GM12878 (cell line): ENCODE data around the gene SGMS1. TPM values are rescaled to one million over a fixed set of nuclear protein-coding genes. Genes with fewer than 3 reads are reported as not detected.

ENCODE experiments used
- ATAC-seq: fragments of 200-7000 bp; cut with Tn5 transposase; 3 replicates; pipeline ENCODE4 v1.9.1; 2020; ENCODE audit warnings: mild to moderate bottlenecking, moderate library complexity
- BruUV-seq: library from RNA; stranded (reverse); fragments of 400-500 nt; replicated peaks from 2 replicates; lab custom pipeline; 2021; lab: Mats Ljungman, UMichigan
- CTCF ChIA-PET: fragments of 300-600 bp; sonication (Branson Sonifier 250); formaldehyde crosslinking; extraction: SDS; loops from one replicate; lab custom pipeline; 2021; ENCODE audit warnings: inconsistent platforms; lab: Yijun Ruan, JAX
- POLR2A ChIA-PET: fragments of 350-600 bp; formaldehyde crosslinking; extraction: SDS; loops from one replicate; lab custom pipeline; 2021; ENCODE audit warnings: inconsistent platforms; lab: Charles Lee
- RAD21 ChIA-PET: fragments of 300-600 bp; sonication (Branson Sonifier 250); formaldehyde crosslinking; loops from one replicate; lab custom pipeline; 2023; ENCODE audit warnings: antibody characterized with exemption; ENCODE audit not compliant: unreplicated experiment; lab: Charles Lee
- SMC1A ChIA-PET: fragments of 300-600 bp; sonication (Branson Sonifier 250); formaldehyde crosslinking; loops from one replicate; lab custom pipeline; 2023; ENCODE audit not compliant: unreplicated experiment, uncharacterized antibody; lab: Charles Lee
- DNase-seq: peaks from one replicate; pipeline ENCODE4 v3.0.0-alpha.2; 2011; ENCODE audit warnings: low read depth, low spot score
- FAIRE-seq: peaks from 3 replicates; lab custom pipeline; 2011; peaks lifted over from hg19 to GRCh38; lab: Jason Lieb, UNC
- H2AFZ ChIP-seq: 2 replicates; pipeline ENCODE4 v1.6.0; 2011; ENCODE audit warnings: low read depth, low read length, control low read depth; ENCODE audit not compliant: control insufficient read depth
- H3K27ac ChIP-seq: 2 replicates; pipeline ENCODE4 v1.5.1; 2011; ENCODE audit warnings: control low read depth; ENCODE audit not compliant: control insufficient read depth, insufficient read depth
- H3K27me3 ChIP-seq, 2 experiments: replicated peaks in 1 of 2; 2 replicates each; pipeline versions ENCODE4 v1.6.0 to v1.6.1; 2011; ENCODE audit warnings: low read length in 1 of 2; ENCODE audit not compliant: control insufficient read depth in 2 of 2, insufficient read depth in 2 of 2
- H3K36me3 ChIP-seq, 2 experiments: 2 replicates each; pipeline ENCODE4 v1.5.1; 2011; ENCODE audit warnings: low read length in 1 of 2; ENCODE audit not compliant: control insufficient read depth in 2 of 2, insufficient read depth in 2 of 2
- H3K4me1 ChIP-seq: 2 replicates; pipeline ENCODE4 v1.6.1; 2011; ENCODE audit warnings: mild to moderate bottlenecking, low read length, moderate library complexity, mixed read lengths; ENCODE audit not compliant: control insufficient read depth, insufficient read depth
- H3K4me2 ChIP-seq: 2 replicates; pipeline ENCODE4 v1.6.0; 2011; ENCODE audit warnings: control low read depth; ENCODE audit not compliant: control insufficient read depth, insufficient read depth
- H3K4me3 ChIP-seq: fragments of 200-600 bp; sonication (generic); 2 replicates; pipeline ENCODE4 v1.5.1; 2016
- H3K79me2 ChIP-seq: 2 replicates; pipeline ENCODE4 v1.6.0; 2011; ENCODE audit warnings: low read length; ENCODE audit not compliant: control insufficient read depth, insufficient read depth
- H3K9ac ChIP-seq: 2 replicates; pipeline ENCODE4 v1.8.0; 2011; ENCODE audit warnings: low read length, control low read depth, mixed read lengths; ENCODE audit not compliant: control insufficient read depth, insufficient read depth
- H3K9me3 ChIP-seq: replicated peaks from 3 replicates; pipeline ENCODE4 v1.5.1; 2011; ENCODE audit warnings: mild to moderate bottlenecking, low read length; ENCODE audit not compliant: control insufficient read depth, insufficient read depth
- H4K20me1 ChIP-seq: 2 replicates; pipeline ENCODE4 v1.6.0; 2011; ENCODE audit not compliant: control insufficient read depth, insufficient read depth
- BRCA1 ChIP-seq: IDR thresholded peaks from 2 replicates; pipeline ENCODE4 v1.6.1; 2011; ENCODE audit warnings: low read depth, low read length, improper control_type of control experiment
- CUX1 ChIP-seq: IDR thresholded peaks from 2 replicates; pipeline ENCODE4 v1.6.1; 2012; ENCODE audit warnings: improper control_type of control experiment, low read depth, low read length; ENCODE audit not compliant: insufficient replicate concordance
- FOS ChIP-seq: IDR thresholded peaks from 3 replicates; pipeline ENCODE4 v1.6.1; 2011; ENCODE audit warnings: borderline replicate concordance; ENCODE audit not compliant: insufficient read length; ENCODE audit errors: extremely low read depth
- MTA2 ChIP-seq: fragments of 450-650 bp; IDR thresholded peaks from 2 replicates; pipeline ENCODE4 v1.6.1; 2016; ENCODE audit warnings: low read depth, mild to moderate bottlenecking, moderate library complexity
- RAD21 ChIP-seq: IDR thresholded peaks from 2 replicates; pipeline ENCODE4 v1.6.1; 2011; ENCODE audit warnings: mild to moderate bottlenecking, low read depth, low read length, moderate library complexity; ENCODE audit not compliant: insufficient read depth
- SIN3A ChIP-seq: IDR thresholded peaks from 2 replicates; pipeline ENCODE4 v1.6.1; 2012; ENCODE audit warnings: low read depth, low read length, improper control_type of control experiment
- SMAD5 ChIP-seq: IDR thresholded peaks from 2 replicates; pipeline ENCODE4 v1.6.1; 2016; ENCODE audit warnings: antibody characterized with exemption, low read depth
- WGBS: methylation state at CpG from one replicate; pipeline ENCODE4 v1.1.6; 2016; ENCODE audit warnings: low lambda C conversion rate; ENCODE audit not compliant: insufficient replicate concordance, insufficient coverage; ENCODE audit errors: missing lambda C conversion rate; 5-methylcytosine and 5-hydroxymethylcytosine counted together
- in situ Hi-C: fragments of 300-500 bp; cut with MboI; formaldehyde crosslinking; loops from 9 replicates; pipeline ENCODE4 v1.14.3; 2018; ENCODE audit warnings: mixed read lengths
- intact Hi-C: fragments of 100-400 bp; cut with micrococcal nuclease; formaldehyde crosslinking; loops from one replicate; pipeline ENCODE4 v1.14.2; 2022; ENCODE audit not compliant: unreplicated experiment
- polyA plus RNA-seq, 11 experiments: library from polyadenylated mRNA; depleted of rRNA in 4 of 11; unstranded in 6 of 11; stranded (reverse) in 5 of 11; fragments of >200 nt; fragmentation: Nextera tagmentation in 4 of 11; fragmentation: Illumina TruSeq in 1 of 11; extraction: Ambion mirVana in 4 of 11; extraction: Trizol in 1 of 11; gene quantifications; 1 replicate in 1 of 11; 2 replicates in 10 of 11; pipeline versions ENCODE4 v1.2.1 to v1.2.3, GENCODE V29; 2011 to 2016; ENCODE audit warnings: inconsistent platforms in 2 of 11, missing spikeins in 2 of 11, low read depth in 1 of 11
- total RNA-seq, 4 experiments: library from RNA; depleted of rRNA in 3 of 4; stranded (reverse); fragments of >200 nt in 3 of 4; fragmentation: Illumina TruSeq in 1 of 4; extraction: Trizol in 1 of 4; gene quantifications; 2 replicates each; pipeline versions ENCODE4 v1.2.1 to v1.2.3, GENCODE V29; 2013 to 2021
- TF ChIP-seq, protein P1 (sequence below): fragments of 150-350 bp; IDR thresholded peaks from 2 replicates; pipeline ENCODE4 v1.6.1; 2014; ENCODE audit warnings: mild to moderate bottlenecking, low read depth, low read length

The SGMS1 gene
- total and polyA plus RNA-seq, 10 of the 15 experiments (the other 5 are each of a cell fraction or from before 2014, with no cell fraction given): 1.4 to 14.5 (median 4.9) TPM

GRCh38 chr10:50619882-50620281 lies 3.9 kb downstream of the SGMS1 start:
- peaks cover 62% of the 10 kb centered on the region for H3K79me2 ChIP-seq
- no peaks in the 10 kb centered on the region for H4K20me1 ChIP-seq
- peaks cover 5% of the 10 kb centered on the region for H3K4me1 ChIP-seq
- intact Hi-C loops: loop anchor here (5.0 kb wide), 1 partner anchor 258 kb away; no protein-coding TSS in a partner anchor
- no peak overlapping the region for H3K4me3 ChIP-seq
- no TSS peak for BruUV-seq
- no peaks in the 10 kb centered on the region for H3K27me3 ChIP-seq
- no peak overlapping the region for H2AFZ ChIP-seq
- H3K27ac ChIP-seq: no peak overlapping the region
- CTCF ChIA-PET: interaction anchor here (0.9 to 4.6 kb wide), 14 partner anchors 8 to 252 kb away, joined by 3 to 31 read pairs (median 4); no protein-coding TSS in a partner anchor
- POLR2A ChIA-PET: interaction anchor here (1.4 kb wide), 1 partner anchor 15 kb away, joined by 6 read pairs; no protein-coding TSS in a partner anchor
- FAIRE-seq: no peak
- no peaks in the 10 kb centered on the region for H3K9me3 ChIP-seq
- H3K9ac ChIP-seq: no peak overlapping the region
- no peaks in the 10 kb centered on the region for H3K36me3 ChIP-seq
- DNase-seq: no peak
- no peak for ATAC-seq
- SMC1A ChIA-PET: interaction anchor here (0.9 to 6.2 kb wide), 30 partner anchors 17 to 359 kb away, joined by 3 to 45 read pairs (median 5); no protein-coding TSS in a partner anchor
- RAD21 ChIA-PET: interaction anchor here (0.9 to 3.4 kb wide), 12 partner anchors 15 to 359 kb away, joined by 3 to 14 read pairs (median 4); no protein-coding TSS in a partner anchor
- TF ChIP-seq SIN3A (no peak), RAD21 (no peak), CUX1 (no peak), SMAD5 (no peak), BRCA1 (no peak), FOS (no peak), MTA2 (no peak)
- TF ChIP-seq, protein P1, sequence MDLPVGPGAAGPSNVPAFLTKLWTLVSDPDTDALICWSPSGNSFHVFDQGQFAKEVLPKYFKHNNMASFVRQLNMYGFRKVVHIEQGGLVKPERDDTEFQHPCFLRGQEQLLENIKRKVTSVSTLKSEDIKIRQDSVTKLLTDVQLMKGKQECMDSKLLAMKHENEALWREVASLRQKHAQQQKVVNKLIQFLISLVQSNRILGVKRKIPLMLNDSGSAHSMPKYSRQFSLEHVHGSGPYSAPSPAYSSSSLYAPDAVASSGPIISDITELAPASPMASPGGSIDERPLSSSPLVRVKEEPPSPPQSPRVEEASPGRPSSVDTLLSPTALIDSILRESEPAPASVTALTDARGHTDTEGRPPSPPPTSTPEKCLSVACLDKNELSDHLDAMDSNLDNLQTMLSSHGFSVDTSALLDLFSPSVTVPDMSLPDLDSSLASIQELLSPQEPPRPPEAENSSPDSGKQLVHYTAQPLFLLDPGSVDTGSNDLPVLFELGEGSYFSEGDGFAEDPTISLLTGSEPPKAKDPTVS: no peak
- WGBS: 91% methylated on average over 2 of the region's 2 CpGs
- in situ Hi-C loops: no loop called here
- H3K4me2 ChIP-seq: peak overlapping the region; percentile 27; the same call in 1 of the 2 replicates
